Measurements from ENCODE around the gene FGFR2. TPM values are rescaled to one million over a fixed set of nuclear protein-coding genes. Genes with fewer than 3 reads are reported as not detected.

The FGFR2 gene
- total RNA-seq, 1 donor from 2014 or later, result 34.2 TPM

DNA sequence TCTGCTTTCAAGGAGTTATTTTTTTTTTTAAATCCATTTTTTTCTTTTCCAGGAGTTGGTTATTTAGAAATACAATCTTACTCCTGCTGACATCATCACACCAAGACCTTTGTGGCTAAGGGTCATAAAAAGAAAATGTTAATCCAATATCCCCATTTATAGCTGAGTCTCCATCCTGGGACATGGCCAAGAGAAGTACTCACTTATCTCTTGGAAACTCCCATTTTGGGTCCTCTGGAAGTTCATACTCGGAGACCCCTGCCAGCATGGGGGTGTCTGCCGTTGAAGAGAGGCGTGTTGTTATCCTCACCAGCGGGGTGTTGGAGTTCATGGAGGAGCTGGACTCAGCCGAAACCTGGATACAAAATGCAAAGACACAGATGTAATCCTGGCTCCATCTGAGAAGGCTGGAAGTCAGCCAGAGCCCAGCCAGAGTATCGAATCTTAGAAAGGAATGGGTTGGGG lies 94.6 kb downstream of the FGFR2 start:
- no peak for DNase-seq (ENCODE audit: low spot score in 2 of 2)
- no peak for FAIRE-seq

DNA sequence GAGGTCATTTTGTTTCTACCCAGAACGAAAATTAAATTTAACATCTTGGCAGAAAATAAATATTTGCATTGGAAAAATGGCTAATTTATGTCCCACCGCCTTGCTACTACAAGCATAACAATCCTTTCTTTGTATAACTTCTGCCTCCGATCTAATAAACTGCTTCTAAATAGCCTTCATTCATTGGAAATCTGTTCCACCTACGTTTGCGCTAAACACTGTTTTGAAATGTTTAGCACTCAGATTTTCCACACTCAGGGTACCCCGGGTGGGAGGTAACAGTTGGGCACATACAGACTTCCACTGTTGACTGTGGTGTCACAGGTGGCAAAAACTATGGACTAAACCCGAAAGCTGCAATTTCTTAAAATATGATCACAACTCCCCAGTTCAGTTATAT lies 96.4 kb downstream of the FGFR2 start:
- FAIRE-seq (no peak), DNase-seq (ENCODE audit: low spot score in 2 of 2) (no peak)

DNA sequence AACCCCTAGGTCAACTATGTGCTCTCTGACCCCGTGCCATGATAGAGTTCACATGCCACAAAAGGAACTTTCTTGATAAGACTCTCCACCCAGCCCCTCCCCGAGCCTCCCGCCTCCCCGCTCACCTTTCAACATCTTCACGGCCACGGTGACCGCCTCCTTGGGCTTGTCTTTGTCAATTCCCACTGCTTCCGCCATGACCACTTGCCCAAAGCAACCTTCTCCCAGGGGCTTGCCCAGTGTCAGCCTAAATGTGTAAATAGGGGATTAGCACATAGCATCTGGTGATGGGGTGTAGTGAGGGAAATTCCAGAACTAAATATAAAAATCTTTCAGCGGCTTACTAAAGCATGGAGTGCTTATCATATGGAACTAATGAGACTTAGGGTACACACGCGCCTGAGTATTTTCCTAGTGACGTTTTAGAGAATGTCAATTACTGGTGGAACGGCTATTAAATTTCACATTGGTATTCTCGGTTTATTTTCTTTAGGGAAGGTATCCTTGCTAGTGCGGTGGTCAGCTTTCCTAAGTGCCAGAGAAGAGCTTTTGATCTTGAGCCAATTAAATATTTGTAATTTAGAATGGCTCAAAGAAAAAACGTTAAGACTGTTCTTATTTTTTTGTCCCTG lies 97.4 kb downstream of the FGFR2 start:
- no peak for FAIRE-seq

DNA sequence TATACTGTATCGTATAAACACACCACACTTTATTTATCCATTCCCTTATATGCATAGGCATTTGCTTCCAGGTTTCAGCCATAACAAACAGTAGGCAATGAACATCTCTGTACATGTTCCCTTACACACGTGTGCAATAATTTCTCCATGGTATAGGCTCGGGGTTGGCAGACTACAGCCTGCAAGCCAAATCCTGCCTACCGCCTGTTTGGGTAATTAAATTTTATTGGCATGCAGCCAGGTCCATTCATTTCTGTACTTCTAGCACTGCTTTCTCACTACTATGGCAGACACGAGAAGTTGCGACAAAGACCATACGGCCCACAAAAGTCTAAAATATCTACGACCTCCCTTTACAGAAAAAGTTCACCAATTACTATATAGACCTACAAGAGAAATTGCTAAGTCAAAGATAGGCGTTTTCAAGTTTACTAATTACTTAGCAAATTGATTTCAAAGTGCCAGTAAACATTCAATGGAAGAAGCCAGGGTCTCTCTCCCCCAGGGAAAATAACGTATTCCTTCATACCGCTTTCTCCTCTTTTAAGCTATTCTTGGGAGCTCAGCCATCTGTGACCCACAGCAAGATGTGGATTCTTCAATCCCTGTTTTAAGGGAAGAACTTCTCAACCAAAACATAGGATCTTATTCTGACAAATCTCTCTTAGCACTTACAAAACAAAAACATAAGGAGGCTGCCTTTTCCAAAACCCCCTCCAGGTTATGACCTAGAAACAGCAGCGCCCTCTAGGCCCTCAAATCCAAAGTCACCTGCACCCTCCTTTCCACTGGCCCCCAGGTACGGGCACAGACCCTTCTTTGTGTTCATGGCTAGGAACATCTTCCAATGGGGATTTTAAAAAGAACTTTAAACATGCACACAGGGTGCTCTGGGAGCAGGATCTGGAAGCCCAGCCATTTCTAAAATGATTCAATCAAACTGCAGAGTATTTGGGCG lies 100.5 kb downstream of the FGFR2 start:
- FAIRE-seq (no peak), DNase-seq (ENCODE audit: low spot score in 2 of 2) (no peak)

More for the DNA sequence above, 97.4 kb downstream of the FGFR2 start:
- no peak for DNase-seq (ENCODE audit: low spot score in 2 of 2)

DNA sequence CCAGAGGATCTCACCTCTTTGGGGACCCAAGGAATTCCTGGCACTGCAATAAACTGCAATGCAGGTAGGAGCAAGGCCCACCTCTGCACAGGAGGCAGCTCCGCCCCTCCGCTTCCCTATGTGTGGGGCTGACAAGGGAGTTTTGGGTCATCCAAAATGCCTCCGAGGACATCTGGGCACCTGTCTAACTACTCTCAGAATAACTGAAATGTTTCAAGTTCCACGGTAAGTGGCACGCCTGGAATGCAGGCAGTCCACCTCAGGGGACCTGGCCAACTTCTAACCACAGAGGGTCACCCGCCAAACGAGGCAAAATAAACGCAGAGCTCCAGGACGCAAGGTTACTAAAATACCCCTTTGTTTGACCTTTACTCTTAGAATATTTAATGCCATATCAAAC lies 102.5 kb downstream of the FGFR2 start:
- FAIRE-seq (no peak), DNase-seq (ENCODE audit: low spot score in 2 of 2) (no peak)

DNA sequence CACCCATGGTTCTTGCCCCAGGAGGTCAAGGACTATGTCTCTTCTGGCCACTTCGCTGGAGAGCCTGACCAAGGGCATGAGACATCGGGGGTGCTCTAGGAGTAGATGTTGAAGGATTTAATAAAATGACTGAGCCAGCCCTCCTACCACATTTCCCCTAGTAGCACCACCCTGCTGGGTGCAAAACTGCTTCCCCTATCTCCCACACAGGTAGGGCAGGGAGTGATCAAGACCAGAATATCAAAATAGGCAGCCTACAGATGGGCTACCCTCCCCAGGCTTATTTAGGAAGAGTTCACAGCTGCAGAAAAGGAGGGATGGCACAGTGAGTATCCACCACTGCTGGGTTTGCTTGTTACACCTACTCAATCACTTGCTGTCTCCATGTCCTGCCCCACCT lies 103.9 kb downstream of the FGFR2 start:
- no peak for FAIRE-seq

DNA sequence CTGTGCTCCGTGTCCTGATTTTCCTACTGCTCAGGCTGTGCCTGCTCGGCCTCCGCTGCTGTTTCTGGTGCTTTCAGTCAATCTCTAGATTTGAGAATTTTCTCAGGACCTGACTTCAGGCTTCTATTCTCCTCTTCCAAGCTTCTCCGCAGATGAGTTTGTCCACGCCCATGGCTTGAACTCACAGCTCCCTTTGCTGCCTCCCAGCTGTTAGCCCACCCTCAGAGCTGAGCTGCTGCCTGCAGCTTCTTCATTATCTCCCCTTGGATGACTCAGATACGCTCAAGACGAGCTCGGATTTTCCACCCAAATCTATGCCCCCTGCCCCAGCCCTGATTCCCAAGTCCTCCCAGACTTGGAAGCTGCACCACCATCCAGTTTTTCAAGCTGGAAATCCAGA lies 104.7 kb downstream of the FGFR2 start:
- DNase-seq (ENCODE audit: low spot score in 2 of 2) (no peak), FAIRE-seq (no peak)

More for the DNA sequence above, 103.9 kb downstream of the FGFR2 start:
- DNase-seq (ENCODE audit: low spot score in 2 of 2), result no peak

DNA sequence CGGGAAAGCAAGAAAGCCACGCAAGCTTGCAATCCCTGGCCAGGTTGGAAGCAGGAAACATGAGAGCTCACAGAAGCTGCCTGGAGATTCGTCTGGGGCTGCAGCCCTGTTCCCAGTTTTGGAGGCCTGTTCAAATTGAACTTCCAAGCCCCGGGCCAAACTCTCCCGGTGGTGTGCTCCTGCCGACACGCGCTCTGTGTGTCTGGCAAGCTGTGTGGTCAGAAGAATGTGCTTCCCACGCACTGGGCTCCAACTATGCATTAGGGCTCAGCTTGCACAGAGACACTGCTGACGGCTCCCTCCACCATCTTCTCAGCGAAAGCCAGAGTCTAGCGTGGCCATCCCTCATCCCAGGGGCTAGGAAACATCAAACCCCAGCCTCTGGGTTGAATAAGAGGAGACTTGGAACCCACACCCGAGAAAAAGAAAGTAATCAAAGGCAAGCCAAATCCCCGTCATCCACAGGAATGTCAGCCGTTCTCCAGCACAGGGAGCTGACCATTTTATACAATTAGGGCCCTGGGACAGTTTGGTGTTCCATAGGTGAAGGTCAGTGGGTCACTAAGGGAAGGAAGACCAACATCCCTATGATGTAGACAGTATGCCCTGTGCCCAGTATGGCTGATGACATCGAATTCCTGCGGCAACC lies 107.2 kb downstream of the FGFR2 start:
- DNase-seq (ENCODE audit: low spot score in 2 of 2), result no peak
- no peak for FAIRE-seq

DNA sequence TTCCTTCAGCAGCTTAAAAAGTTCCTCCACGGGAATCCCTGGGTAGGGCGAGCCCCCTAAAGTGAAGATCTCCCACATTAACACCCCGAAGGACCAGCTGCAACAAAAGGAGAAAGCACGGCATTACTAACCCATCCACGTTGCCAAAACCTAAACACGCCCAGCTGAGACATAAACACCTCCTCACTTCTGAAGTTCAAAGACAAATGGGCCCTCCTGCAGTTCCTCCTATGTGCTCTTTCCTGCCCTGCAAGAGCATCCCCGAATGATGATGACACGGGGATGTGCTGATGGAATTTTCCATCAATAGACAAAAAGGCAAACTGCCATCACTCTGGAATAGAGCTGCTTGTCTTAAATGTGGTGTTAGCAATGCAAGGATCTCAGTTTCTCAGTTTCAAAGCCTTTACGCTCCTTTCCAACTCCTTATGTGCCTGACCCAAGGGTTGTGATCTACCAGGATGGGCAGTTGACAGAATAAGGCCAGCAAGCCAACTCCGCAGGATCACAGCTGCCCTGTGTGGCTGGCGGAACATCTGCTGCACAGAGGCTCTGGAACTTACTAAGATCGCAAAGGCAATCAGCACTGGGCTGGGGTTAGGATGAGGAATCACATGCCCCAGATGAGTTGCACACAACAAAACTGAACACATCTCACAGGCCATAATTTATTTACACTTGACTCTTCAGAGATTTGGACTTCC lies 112.7 kb downstream of the FGFR2 start:
- DNase-seq (ENCODE audit: low spot score in 2 of 2) (no peak), FAIRE-seq (no peak)

DNA sequence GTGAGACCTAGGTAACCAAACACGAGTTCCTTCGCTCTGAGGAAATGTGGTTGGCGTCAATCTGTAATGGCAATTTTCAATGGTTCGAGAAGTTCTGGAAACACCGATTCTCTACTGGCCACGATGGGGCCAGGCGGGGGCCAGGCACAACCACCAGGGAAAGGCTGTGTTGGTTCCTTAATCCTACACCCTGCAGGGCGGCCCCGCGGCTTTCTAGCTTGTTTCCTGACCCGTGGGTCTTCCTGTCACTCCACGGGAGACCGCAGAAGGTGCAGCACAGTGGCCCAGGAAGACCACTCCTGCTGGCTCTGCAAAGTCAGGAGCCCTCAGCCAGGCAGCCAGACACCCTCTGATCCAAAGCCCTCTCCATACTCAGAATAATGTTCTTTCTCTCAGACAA lies 113.4 kb downstream of the FGFR2 start:
- FAIRE-seq, result no peak
- DNase-seq (ENCODE audit: low spot score in 2 of 2), result no peak

DNA sequence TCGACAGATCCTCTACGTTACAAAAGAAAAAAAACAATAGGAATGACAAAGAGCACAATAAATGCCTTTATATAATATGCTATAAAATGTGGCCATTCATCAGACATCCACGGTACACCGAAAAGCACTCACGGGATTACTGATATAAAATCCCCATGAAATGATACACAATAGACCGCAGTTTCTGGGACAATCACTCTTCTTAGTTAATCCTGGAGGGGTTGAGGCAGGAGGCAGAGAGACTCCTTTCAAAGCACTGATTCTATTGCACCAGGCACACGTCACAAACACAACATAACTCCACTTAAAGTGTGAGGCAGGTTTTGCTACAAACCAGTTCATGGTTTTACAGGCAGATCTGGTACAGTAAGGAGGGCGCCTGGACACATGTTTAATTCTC lies 113.8 kb downstream of the FGFR2 start:
- no peak for DNase-seq (ENCODE audit: low spot score in 2 of 2)
- no peak for FAIRE-seq

DNA sequence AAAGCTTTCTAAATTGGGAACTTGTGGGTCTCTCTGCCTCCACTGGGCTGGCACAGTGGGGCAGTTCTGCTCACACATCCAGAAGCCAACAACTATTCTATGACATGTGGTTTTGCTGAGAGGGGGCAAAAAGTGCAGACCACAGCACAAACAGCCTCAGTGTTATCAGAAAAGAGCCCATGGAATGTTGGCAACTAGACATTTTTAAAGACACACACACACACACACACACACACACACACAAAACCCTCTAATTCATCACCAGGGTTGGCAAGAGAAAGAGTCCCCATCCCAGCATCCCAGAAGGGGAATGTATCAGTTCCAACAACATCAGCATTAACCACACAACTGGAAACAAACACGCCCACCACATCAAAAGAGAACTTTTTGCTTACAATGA lies 117.1 kb downstream of the FGFR2 start:
- DNase-seq (ENCODE audit: low spot score in 2 of 2) (no peak), FAIRE-seq (no peak)

DNA sequence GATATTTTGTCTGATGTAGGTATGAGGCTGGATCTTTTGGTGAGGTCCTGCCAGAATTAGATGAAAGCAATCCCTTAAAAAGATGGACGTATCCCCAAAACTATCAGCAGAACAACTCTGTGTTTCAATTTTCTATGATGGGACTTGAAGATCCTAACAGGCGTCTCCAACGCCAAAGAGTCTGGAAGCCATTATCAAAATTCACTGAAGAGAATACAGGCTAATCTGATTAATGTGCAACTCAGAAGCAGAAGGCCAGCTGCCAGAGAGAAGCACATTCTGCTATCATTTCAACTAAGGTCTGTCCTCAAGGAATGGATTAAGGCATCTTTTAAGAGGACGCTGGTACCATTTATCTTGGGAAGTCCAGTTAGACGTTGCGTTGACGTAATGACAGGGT lies 119.7 kb downstream of the FGFR2 start:
- DNase-seq (ENCODE audit: low spot score in 2 of 2) (no peak), FAIRE-seq (no peak)

DNA sequence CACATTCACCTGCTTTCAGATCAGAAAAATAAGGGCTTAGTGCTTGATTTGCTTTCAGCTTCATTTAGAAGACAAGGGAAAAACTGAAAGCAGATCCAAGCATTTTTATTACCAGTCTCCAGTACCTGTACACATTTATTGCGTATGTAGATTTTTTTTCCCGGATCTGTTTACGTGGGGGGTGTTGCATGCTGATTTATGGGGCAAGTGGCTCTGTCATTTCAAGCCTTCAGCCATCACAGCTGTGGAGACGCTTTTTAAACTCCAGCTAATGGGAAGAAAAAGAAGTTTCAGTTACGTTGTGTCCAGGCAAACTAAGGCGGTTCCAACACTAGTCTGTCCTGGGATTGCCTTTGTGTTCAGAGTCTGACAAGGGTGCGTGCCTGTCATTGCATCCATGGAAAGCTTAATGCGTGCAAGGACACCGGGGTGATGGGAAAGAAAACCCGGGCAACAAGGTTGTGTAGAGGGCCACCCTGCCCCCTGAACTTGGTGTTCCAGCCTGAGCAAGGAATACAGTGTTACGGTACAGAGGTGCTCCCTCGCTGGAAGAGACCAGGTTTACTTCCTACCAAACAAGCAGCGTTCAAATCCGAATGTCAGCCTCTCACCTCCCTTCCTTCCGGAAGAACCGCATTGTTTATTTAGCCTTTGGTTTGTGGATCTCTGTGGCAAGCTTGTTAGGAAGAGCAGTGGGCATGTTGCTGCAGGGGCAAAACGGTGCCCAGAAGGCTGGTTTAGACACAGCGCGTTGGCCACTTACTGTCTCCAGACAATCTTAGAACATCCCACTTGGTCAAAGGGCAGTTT lies 128.2 kb downstream of the FGFR2 start:
- DNase-seq (ENCODE audit: low spot score in 2 of 2) (no peak), FAIRE-seq (no peak)

DNA sequence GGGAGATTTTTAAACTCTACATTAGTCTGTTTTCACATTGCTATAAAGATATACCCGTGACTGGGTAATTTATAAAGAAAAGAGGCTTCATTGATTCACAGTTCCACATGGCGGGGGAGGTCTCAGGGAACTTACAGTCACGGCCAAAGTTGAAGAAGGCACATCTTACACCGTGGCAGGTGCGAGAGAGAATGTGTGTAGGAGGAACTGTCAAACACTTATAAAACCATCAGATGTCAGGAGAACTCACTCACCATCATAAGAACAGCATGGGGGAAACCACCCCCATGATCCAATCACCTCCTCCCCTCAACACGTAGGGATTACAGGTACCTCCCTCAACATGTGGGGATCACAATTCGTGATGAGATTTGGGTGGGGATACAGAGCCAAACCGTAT lies 129.5 kb downstream of the FGFR2 start:
- no peak for FAIRE-seq
- no peak for DNase-seq (ENCODE audit: low spot score in 2 of 2)

DNA sequence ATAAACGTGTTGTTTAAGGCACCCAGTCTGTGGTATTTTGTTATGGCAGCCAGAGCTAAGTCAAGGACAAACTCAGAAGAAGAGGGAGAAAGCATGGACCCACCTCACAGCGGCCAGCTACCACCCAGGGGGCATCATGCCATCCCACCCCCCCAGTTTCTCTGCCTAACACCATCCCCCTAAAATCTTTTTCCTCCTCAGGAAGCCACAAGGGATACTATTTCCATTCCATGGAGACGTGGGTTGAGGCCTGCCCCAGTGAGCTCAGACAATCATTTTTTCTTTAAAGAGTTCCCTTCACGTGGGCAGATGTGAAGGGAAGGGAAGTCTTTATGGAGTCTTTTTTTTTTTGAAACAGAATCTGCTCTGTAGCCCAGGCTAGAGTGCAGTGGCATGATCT lies 131.8 kb downstream of the FGFR2 start:
- FAIRE-seq, result no peak

DNA sequence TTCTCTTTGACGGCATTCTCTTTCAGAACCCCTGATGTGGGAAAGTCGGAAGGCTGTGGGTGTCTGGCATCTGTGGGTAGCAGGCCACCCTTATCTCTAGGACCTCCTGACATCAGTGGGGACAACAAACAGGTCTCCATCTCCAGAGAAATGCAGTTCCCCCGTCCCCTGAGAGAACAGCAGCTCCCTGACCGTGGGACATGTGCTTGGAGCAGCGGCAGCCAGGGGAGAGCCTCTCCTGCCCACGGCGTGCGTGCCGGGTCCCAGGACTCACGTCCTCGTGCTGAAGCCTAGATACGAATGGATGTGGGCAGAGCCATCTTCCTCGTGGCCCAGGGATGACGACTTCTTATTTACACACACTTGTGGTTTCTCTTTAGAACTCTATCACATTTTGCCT lies 133.0 kb downstream of the FGFR2 start:
- DNase-seq (ENCODE audit: low spot score in 2 of 2), result no peak
- no peak for FAIRE-seq

More for the DNA sequence above, 131.8 kb downstream of the FGFR2 start:
- DNase-seq (ENCODE audit: low spot score in 2 of 2), result no peak

DNA sequence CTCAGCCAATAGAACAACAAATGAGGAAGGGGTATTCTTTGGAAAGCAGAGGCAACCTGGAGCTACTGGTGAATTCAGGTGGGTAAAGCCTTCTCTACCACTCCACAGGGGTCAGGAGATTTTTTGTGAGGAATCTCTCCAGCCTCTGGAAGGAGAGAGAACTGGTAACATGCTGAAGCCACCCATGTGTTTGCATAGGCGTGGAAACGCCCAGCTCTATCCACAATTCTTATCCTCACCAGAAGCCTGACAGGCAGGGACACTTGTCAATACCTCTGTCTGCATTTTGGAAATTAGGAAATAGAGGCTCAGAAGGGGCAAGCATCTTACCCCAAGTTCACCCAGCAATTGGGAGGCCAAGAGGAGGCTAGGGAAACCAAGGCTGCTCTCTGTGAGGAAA lies 133.7 kb downstream of the FGFR2 start:
- DNase-seq (ENCODE audit: low spot score in 2 of 2), result no peak
- FAIRE-seq, result no peak

DNA sequence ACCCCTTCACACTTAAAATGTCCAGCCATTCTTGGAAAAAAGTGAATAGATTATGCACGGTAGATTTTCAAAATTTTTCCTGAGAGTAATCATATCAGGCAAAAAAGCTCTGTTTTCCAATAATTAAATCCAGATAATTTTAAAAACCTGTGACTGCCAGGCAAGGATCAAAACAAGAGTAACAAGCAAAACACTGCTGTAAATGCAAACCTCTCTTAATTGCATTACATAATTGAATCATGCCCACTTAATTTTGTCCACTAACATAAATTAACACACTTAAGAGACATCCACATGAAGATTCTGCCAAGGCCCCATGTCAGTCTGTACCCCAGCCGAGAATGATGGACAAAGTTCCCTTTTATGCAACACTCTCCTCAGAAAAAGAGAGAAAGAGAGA lies 135.3 kb downstream of the FGFR2 start:
- no peak for DNase-seq (ENCODE audit: low spot score in 2 of 2)
- no peak for FAIRE-seq

DNA sequence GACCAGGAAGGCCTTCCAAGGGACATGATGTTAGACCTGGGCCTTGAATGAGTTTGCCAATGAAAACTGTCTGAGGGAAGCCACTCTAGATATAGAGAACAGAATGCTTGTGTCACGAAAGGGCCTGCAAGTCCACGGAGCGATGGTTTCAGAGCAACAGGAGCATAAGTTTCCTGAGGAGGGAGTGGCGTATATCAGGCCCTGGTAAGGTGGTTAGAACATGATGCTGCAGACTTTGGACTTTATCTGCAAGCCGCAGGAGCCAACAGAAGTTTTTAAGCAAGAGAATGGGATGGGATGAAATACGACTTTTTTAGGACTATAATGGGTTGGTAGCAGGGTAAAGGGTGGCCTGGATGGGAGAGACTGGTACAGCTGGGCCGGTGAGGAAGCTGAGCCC lies 136.0 kb downstream of the FGFR2 start:
- FAIRE-seq (no peak), DNase-seq (ENCODE audit: low spot score in 2 of 2) (no peak)
